K562 (cell line): ENCODE measurements around the gene ZNF563. TPM values are rescaled to one million over a fixed set of nuclear protein-coding genes. Genes with fewer than 3 reads are reported as not detected.

Source experiments
- ATF1 ChIP-seq, 2 experiments: fragments of 450-650 bp in 1 of 2; IDR thresholded peaks; 2 replicates each; pipeline ENCODE4 v1.6.1; 2016; ENCODE audit warnings: missing compliant biosample characterization in 1 of 2, missing genetic modification characterization in 1 of 2
- BCL6 ChIP-seq: fragments of 250-450 bp; sonication (Bioruptor Pico); IDR thresholded peaks from 2 replicates; pipeline ENCODE4 v1.4.0; 2020
- BRF1 ChIP-seq: IDR thresholded peaks from 3 replicates; pipeline ENCODE4 v1.6.1; 2011; ENCODE audit warnings: borderline replicate concordance, mild to moderate bottlenecking; ENCODE audit not compliant: insufficient read length; ENCODE audit errors: extremely low read depth
- CREB5 ChIP-seq: fragments of 250-450 bp; sonication (Bioruptor Pico); IDR thresholded peaks from 2 replicates; pipeline ENCODE4 v1.5.0; 2020; ENCODE audit warnings: mild to moderate bottlenecking
- E2F6 ChIP-seq, 2 experiments: IDR thresholded peaks; 2 replicates each; pipeline ENCODE4 v1.6.1; 2011; ENCODE audit warnings: borderline replicate concordance in 1 of 2, control low read depth in 1 of 2, low read depth in 1 of 2, low read length in 1 of 2, mild to moderate bottlenecking in 1 of 2, mixed read lengths in 1 of 2, moderate library complexity in 1 of 2; ENCODE audit not compliant: insufficient read depth in 1 of 2, insufficient read length in 1 of 2, poor library complexity in 1 of 2, severe bottlenecking in 1 of 2; ENCODE audit errors: extremely low read depth in 1 of 2
- FOS ChIP-seq: IDR thresholded peaks from 3 replicates; pipeline ENCODE4 v1.6.1; 2011; ENCODE audit not compliant: insufficient read length; ENCODE audit errors: extremely low read depth
- FOXJ2 ChIP-seq: fragments of 200-800 bp; sonication (Bioruptor generic); IDR thresholded peaks from 2 replicates; pipeline ENCODE4 v1.6.1; 2016; ENCODE audit warnings: missing genetic modification characterization, missing compliant biosample characterization
- GABPB1 ChIP-seq: sonication (generic); formaldehyde crosslinking; IDR thresholded peaks from 2 replicates; pipeline ENCODE4 v1.8.0; 2022; ENCODE audit warnings: mild to moderate bottlenecking, missing genetic modification reagents
- GTF2B ChIP-seq: IDR thresholded peaks from 2 replicates; pipeline ENCODE4 v1.6.1; 2011; ENCODE audit not compliant: insufficient read length; ENCODE audit errors: extremely low read depth
- GTF2E2 ChIP-seq: fragments of 200-800 bp; sonication (Bioruptor generic); IDR thresholded peaks from 2 replicates; pipeline ENCODE4 v1.6.1; 2016; ENCODE audit warnings: missing genetic modification characterization, missing compliant biosample characterization
- NFYB ChIP-seq: IDR thresholded peaks from 2 replicates; pipeline ENCODE4 v1.6.1; 2011; ENCODE audit warnings: mild to moderate bottlenecking, moderate library complexity; ENCODE audit not compliant: insufficient read length; ENCODE audit errors: extremely low read depth
- NR0B1 ChIP-seq: fragments of 450-650 bp; IDR thresholded peaks from one replicate; pipeline ENCODE4 v1.6.1; 2018; ENCODE audit warnings: mild to moderate bottlenecking, moderate library complexity; ENCODE audit not compliant: partially characterized antibody
- NRF1 ChIP-seq, 2 experiments: fragments of 450-650 bp; IDR thresholded peaks in 1 of 2; conservative IDR thresholded peaks in 1 of 2; 2 replicates each; pipeline ENCODE4 v1.6.1; 2014; ENCODE audit warnings: mild to moderate bottlenecking in 2 of 2
- OTX1 ChIP-seq: fragments of 450-650 bp; formaldehyde crosslinking; IDR thresholded peaks from 2 replicates; pipeline ENCODE4 v1.4.0; 2022; ENCODE audit warnings: mild to moderate bottlenecking
- RBFOX2 ChIP-seq: fragments of 200-400 bp; formaldehyde crosslinking; IDR thresholded peaks from 2 replicates; pipeline ENCODE4 v1.6.1; 2017; ENCODE audit warnings: low read depth, mild to moderate bottlenecking, low read length, moderate library complexity
- RUNX1 ChIP-seq: sonication (generic); IDR thresholded peaks from 2 replicates; pipeline ENCODE4 v1.6.1; 2016; ENCODE audit warnings: antibody characterized with exemption, low read depth
- SNIP1 ChIP-seq: fragments of 450-650 bp; IDR thresholded peaks from 2 replicates; pipeline ENCODE4 v1.7.1; 2017; ENCODE audit warnings: low read depth, mild to moderate bottlenecking
- SP1 ChIP-seq: sonication (generic); formaldehyde crosslinking; IDR thresholded peaks from 2 replicates; pipeline ENCODE4 v1.8.1; 2022; ENCODE audit warnings: mild to moderate bottlenecking, missing genetic modification reagents
- SP2 ChIP-seq: IDR thresholded peaks from 2 replicates; pipeline ENCODE4 v1.6.1; 2011; ENCODE audit warnings: mild to moderate bottlenecking, low read depth, low read length, moderate library complexity; ENCODE audit not compliant: poor library complexity, severe bottlenecking; ENCODE audit errors: extremely low read depth
- SREBF2 ChIP-seq: sonication (generic); formaldehyde crosslinking; IDR thresholded peaks from 2 replicates; pipeline ENCODE4 v1.4.0; 2020; ENCODE audit warnings: mild to moderate bottlenecking, missing genetic modification reagents
- TRIM28 ChIP-seq: fragments of 450-650 bp; IDR thresholded peaks from 2 replicates; pipeline ENCODE4 v1.6.1; 2017
- ZNF778 ChIP-seq: fragments of 450-650 bp; formaldehyde crosslinking; IDR thresholded peaks from 2 replicates; pipeline ENCODE4 v1.4.0; 2020; ENCODE audit warnings: mild to moderate bottlenecking, moderate library complexity
- ZZZ3 ChIP-seq: fragments of 450-650 bp; IDR thresholded peaks from 2 replicates; pipeline ENCODE4 v1.6.1; 2016; ENCODE audit warnings: antibody characterized with exemption, mild to moderate bottlenecking, moderate library complexity
- polyA plus RNA-seq, 8 experiments: library from polyadenylated mRNA; depleted of rRNA in 4 of 8; stranded (reverse) in 5 of 8; unstranded in 3 of 8; fragments of >200 nt; fragmentation: Nextera tagmentation in 2 of 8; fragmentation: Illumina TruSeq in 1 of 8; extraction: Ambion mirVana in 2 of 8; extraction: Trizol in 1 of 8; gene quantifications; 2 replicates each; pipeline versions ENCODE4 v1.2.1 to v1.2.3, GENCODE V29; 2011 to 2014; ENCODE audit warnings: inconsistent platforms in 1 of 8, missing spikeins in 1 of 8
- total RNA-seq, 7 experiments: library from RNA; depleted of rRNA in 6 of 7; stranded (reverse); fragments of >200 nt in 6 of 7; fragmentation: Illumina TruSeq in 2 of 7; extraction: Trizol in 2 of 7; gene quantifications; 2 replicates each; pipeline versions ENCODE4 v1.2.1 to v1.2.3, GENCODE V29; 2011 to 2021; ENCODE audit warnings: low replicate concordance in 1 of 7

ZNF563 gene
- total and polyA plus RNA-seq, 9 of the 15 experiments (the other 6 are each of a cell fraction or from before 2014, with no cell fraction given) = 0.37 to 2.9 (median 0.74) TPM

- TF ChIP-seq CREB5 (CRISPR knock-in tag) = no peak
- peak; percentile 93 for TF ChIP-seq NFYB
- no peak for TF ChIP-seq BRF1
- peak; percentile 44 for TF ChIP-seq SP2
- no peak for TF ChIP-seq OTX1 (CRISPR knock-in tag)
- no peak for TF ChIP-seq FOXJ2 (tag)
- TF ChIP-seq GABPB1 = peak; percentile 45; the same call in 1 of the 2 replicates
- peak; percentile 72 for TF ChIP-seq SP1
- TF ChIP-seq TRIM28 = no peak
- peak in 1 of 2 experiments; percentile 16 for TF ChIP-seq E2F6 (IDR thresholded peaks at IDR 0.05; ENCODE audit: borderline replicate concordance in 1 of 2, extremely low read depth in 1 of 2, insufficient read depth in 1 of 2, insufficient read length in 1 of 2, low read depth in 1 of 2, low read length in 1 of 2, poor library complexity in 1 of 2, severe bottlenecking in 1 of 2)
- TF ChIP-seq BCL6 (CRISPR knock-in tag) = no peak
- no peak for TF ChIP-seq SREBF2 (CRISPR knock-in tag)
- TF ChIP-seq RUNX1 = no peak
- peak; percentile 67 for TF ChIP-seq RBFOX2
- TF ChIP-seq FOS = peak; percentile 69
- TF ChIP-seq SNIP1 = no peak
- TF ChIP-seq ZZZ3 = no peak
- TF ChIP-seq GTF2B = no peak
- no peak for TF ChIP-seq ATF1 (CRISPR knock-in tag; IDR thresholded peaks at IDR 0.05)
- 0 out of 2 replicates have a peak, but pooled peaks have one; percentile 26 for TF ChIP-seq ATF1 (tag; IDR thresholded peaks at IDR 0.05)
- TF ChIP-seq NRF1 (conservative IDR thresholded peaks at IDR 0.05 in 1 of 2, IDR thresholded peaks at IDR 0.05 in 1 of 2) = peak; percentile 35 to 57; a peak in 3 of 4 replicates
- TF ChIP-seq NR0B1 = no peak
- no peak for TF ChIP-seq ZNF778 (CRISPR knock-in tag)
- TF ChIP-seq GTF2E2 (tag) = no peak
Measured at GRCh38 chr19:12333162-12334159, at the start of gene ZNF563 (continued).
